Measurements from ENCODE around the gene ADAMTS2.

DNA sequence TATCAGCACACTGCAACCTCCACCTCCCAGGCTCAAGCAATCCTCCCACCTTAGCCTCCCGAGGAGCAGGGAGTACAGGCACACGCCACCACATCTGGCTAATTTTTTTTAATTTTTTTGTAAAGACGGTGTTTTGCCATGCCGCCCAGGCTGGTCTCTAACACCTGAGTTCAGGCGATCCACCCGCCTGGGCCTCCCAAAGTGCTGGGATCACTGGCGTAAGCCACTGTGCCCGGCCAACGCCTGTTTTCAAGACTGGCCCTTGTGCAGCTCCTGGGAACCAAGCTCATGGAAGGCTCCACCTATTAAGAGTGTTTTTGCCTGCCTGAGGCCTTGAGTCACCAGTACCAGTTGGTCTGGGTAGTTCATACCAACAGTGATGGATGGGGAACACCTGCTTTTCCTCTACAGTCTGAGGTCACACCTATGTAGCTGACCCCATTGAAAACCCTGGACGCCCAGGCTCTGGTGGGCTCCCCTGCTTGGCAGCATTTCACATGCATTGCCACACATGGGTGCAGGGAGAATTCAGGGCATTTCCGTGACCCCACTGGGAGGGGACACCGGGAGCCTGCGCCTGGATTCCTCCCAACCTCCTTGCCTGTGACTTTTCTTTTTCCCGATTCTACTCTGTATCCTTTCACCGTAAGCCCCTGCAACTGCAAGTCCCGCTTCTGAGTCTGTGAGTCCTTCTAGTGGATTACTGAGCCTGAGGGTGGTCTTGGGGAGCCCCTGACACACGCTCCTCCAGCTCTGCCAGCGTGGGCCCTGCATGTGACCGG is 221.6 kb downstream of the ADAMTS2 start:
- TF ChIP-seq CEBPB (IDR thresholded peaks at IDR 0.05; ENCODE audit: low read depth, low read length) (no peak), RAD21 (IDR thresholded peaks at IDR 0.05; ENCODE audit: low read length) (no peak), MXI1 (IDR thresholded peaks at IDR 0.05; ENCODE audit: borderline replicate concordance, low read depth, low read length) (no peak), RFX5 (IDR thresholded peaks at IDR 0.05; ENCODE audit: low read depth, low read length) (no peak), SMC3 (IDR thresholded peaks at IDR 0.05; ENCODE audit: low read depth, low read length) (no peak), POLR2A (IDR thresholded peaks at IDR 0.05; ENCODE audit: low read depth, low read length) (no peak), MAZ (IDR thresholded peaks at IDR 0.05; ENCODE audit: borderline replicate concordance, low read depth, low read length) (no peak)
- TF ChIP-seq, protein P1, sequence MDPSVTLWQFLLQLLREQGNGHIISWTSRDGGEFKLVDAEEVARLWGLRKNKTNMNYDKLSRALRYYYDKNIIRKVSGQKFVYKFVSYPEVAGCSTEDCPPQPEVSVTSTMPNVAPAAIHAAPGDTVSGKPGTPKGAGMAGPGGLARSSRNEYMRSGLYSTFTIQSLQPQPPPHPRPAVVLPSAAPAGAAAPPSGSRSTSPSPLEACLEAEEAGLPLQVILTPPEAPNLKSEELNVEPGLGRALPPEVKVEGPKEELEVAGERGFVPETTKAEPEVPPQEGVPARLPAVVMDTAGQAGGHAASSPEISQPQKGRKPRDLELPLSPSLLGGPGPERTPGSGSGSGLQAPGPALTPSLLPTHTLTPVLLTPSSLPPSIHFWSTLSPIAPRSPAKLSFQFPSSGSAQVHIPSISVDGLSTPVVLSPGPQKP (IDR thresholded peaks at IDR 0.05; ENCODE audit: borderline replicate concordance, low read depth, low read length): no peak
- TF ChIP-seq, protein P2, sequence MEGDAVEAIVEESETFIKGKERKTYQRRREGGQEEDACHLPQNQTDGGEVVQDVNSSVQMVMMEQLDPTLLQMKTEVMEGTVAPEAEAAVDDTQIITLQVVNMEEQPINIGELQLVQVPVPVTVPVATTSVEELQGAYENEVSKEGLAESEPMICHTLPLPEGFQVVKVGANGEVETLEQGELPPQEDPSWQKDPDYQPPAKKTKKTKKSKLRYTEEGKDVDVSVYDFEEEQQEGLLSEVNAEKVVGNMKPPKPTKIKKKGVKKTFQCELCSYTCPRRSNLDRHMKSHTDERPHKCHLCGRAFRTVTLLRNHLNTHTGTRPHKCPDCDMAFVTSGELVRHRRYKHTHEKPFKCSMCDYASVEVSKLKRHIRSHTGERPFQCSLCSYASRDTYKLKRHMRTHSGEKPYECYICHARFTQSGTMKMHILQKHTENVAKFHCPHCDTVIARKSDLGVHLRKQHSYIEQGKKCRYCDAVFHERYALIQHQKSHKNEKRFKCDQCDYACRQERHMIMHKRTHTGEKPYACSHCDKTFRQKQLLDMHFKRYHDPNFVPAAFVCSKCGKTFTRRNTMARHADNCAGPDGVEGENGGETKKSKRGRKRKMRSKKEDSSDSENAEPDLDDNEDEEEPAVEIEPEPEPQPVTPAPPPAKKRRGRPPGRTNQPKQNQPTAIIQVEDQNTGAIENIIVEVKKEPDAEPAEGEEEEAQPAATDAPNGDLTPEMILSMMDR (conservative IDR thresholded peaks at IDR 0.05; ENCODE audit: low read depth, low read length): no peak
- TF ChIP-seq, protein P3, sequence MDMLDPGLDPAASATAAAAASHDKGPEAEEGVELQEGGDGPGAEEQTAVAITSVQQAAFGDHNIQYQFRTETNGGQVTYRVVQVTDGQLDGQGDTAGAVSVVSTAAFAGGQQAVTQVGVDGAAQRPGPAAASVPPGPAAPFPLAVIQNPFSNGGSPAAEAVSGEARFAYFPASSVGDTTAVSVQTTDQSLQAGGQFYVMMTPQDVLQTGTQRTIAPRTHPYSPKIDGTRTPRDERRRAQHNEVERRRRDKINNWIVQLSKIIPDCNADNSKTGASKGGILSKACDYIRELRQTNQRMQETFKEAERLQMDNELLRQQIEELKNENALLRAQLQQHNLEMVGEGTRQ (IDR thresholded peaks at IDR 0.05; ENCODE audit: low read depth, low read length): no peak
